ENCODE data around the gene APP.

GRCh38 chr21:25910809-25911208, 259.8 kb downstream of the APP start:
- TF ChIP-seq POLR2A (IDR thresholded peaks at IDR 0.05) = no peak
- TF ChIP-seq CTCF (IDR thresholded peaks at IDR 0.05) = no peak
